Thymus (tissue), 14 donors: ENCODE data around the gene CEACAM7. TPM values are rescaled to one million over a fixed set of nuclear protein-coding genes. Genes with fewer than 3 reads are reported as not detected.

ENCODE experiments used
- DNase-seq, 9 donors: peaks; one replicate each; pipeline ENCODE4 v3.0.0-alpha.2; 2013; ENCODE audit warnings: low spot score in 9 of 9, low read depth in 6 of 9, missing footprints in 1 of 9
- H3K27ac ChIP-seq, 2 donors: one replicate each; pipeline ENCODE4 v1.5.1; 2013; ENCODE audit warnings: control low read depth in 1 of 2, low read depth in 1 of 2, low read length in 1 of 2, mild to moderate bottlenecking in 1 of 2, moderate library complexity in 1 of 2
- H3K27me3 ChIP-seq, 2 donors: one replicate each; pipeline ENCODE4 v1.5.1; 2013; ENCODE audit warnings: low read length in 1 of 2; ENCODE audit not compliant: control insufficient read depth in 2 of 2, insufficient read depth in 1 of 2
- H3K36me3 ChIP-seq, 2 donors: one replicate each; pipeline ENCODE4 v1.5.1; 2013; ENCODE audit warnings: low read length in 1 of 2, mild to moderate bottlenecking in 1 of 2, moderate library complexity in 1 of 2; ENCODE audit not compliant: control insufficient read depth in 2 of 2, insufficient read depth in 2 of 2
- H3K4me1 ChIP-seq, 2 donors: one replicate each; pipeline ENCODE4 v1.5.1; 2013; ENCODE audit warnings: low read length in 2 of 2; ENCODE audit not compliant: control insufficient read depth in 2 of 2, insufficient read depth in 2 of 2
- H3K4me3 ChIP-seq, 2 donors: one replicate each; pipeline ENCODE4 v1.5.1; 2013; ENCODE audit warnings: low read length in 2 of 2, control low read depth in 1 of 2, mild to moderate bottlenecking in 1 of 2
- H3K9me3 ChIP-seq, 2 donors: one replicate each; pipeline ENCODE4 v1.5.1; 2013; ENCODE audit warnings: low read length in 1 of 2, mild to moderate bottlenecking in 1 of 2; ENCODE audit not compliant: control insufficient read depth in 2 of 2, insufficient read depth in 1 of 2
- WGBS: extraction: QIAGEN DNeasy Blood & Tissue Kit; methylation state at CpG from one replicate; pipeline ENCODE4 v1.1.7; 2013; 5-methylcytosine and 5-hydroxymethylcytosine counted together
- long read RNA-seq, 10 donors: transcript quantifications; one replicate each; lab custom pipeline, GENCODE V29; 2026
- polyA plus RNA-seq: library from polyadenylated mRNA; stranded (reverse); fragments of 200-250 nt; gene quantifications from one replicate; pipeline ENCODE4 v1.2.3, GENCODE V29; 2013
- total RNA-seq: library from RNA; stranded (reverse); fragments of 120-200 nt; gene quantifications from one replicate; pipeline ENCODE4 v1.2.4, GENCODE V29; 2013
- donor health status: healthy.

Gene CEACAM7
- total RNA-seq (0.19 TPM), polyA plus RNA-seq (1.8 TPM)
- long read RNA-seq, donor 1, result 0 reads
- long read RNA-seq, donor 2, result 0 reads
- long read RNA-seq, donor 3, result 0 reads
- long read RNA-seq, donor 4, result 0 reads
- long read RNA-seq, donor 5, result 0 reads
- long read RNA-seq, donor 6, result 0 reads
- long read RNA-seq, donor 7, result 0 reads
- long read RNA-seq, donor 8, result 0 reads
- long read RNA-seq, donor 9, result 0 reads
- long read RNA-seq, donor 10, result 0 reads

DNA sequence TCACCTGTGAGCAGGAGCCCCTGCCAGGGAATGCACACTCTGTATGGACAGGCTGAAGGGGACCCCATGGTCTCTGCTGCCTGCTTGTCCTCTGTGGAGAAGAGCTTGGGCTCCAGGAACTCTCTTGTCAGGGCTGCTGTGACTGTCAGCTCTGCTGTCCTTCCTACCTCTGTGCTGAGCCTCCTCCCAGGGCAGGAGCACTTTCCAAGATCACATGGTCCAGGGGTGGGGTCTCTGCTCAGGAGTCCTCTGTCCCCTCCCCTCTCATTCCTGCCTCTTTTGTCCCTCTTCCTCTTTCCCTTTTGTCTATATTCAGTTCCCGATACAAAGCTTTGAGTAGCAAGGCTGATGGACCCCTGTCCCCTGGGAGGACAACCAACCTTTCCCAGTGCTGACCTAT is at the start of gene CEACAM7:
CEACAM7 (minus strand) TSS at position 173 of the 400 bp plus-strand sequence; CDS start at position 68, 105 bp downstream.
- no peak within 1 kb of the TSS for H3K4me3 ChIP-seq
- H3K4me1 ChIP-seq, result no peaks in the 10 kb centered on the region
- no peak for DNase-seq
- peaks cover 0 to 6% of the 10 kb centered on the region in 2 donors for H3K27me3 ChIP-seq
- 96% methylated on average over 1 of the region's 1 CpG for WGBS
- no peaks in the 10 kb centered on the region for H3K36me3 ChIP-seq
- no peak within 1 kb of the TSS for H3K27ac ChIP-seq
- no peaks in the 10 kb centered on the region for H3K9me3 ChIP-seq

DNA sequence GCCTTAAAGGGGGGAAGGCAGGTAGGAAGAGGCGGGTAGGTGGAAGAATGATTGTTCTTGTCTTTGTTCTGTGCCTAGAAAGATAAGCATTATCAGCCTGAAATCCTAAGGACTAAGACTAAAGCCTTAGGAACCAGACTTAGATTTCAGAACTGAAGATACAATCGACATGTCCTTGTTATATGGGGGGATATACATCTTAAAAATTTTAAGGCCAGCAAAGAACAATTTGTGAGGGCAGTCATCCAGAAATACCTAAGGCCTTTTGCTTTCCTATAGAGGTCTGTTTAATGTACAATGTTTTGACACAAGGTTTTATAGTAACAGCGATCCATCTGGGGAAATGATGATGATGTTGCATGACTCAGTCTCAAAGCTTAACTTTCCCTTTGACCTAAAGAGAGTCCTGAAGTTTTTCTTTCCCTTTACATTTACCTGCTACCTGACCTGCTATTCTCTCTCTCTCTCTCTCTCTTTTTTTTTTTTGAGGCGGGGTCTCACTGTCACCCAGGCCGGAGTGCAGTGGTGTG is 47.1 kb upstream of the CEACAM7 start:
- Histone ChIP-seq H3K27ac (no peak overlapping the region), H3K4me3 (no peak overlapping the region), H3K4me1 (no peaks in the 10 kb centered on the region), H3K36me3 (no peaks in the 10 kb centered on the region), H3K27me3 (peaks cover 0 to 2% of the 10 kb centered on the region in 2 donors), H3K9me3 (no peaks in the 10 kb centered on the region)
- DNase-seq, result no peak
- 87% methylated on average over 5 of the region's 5 CpGs for WGBS

DNA sequence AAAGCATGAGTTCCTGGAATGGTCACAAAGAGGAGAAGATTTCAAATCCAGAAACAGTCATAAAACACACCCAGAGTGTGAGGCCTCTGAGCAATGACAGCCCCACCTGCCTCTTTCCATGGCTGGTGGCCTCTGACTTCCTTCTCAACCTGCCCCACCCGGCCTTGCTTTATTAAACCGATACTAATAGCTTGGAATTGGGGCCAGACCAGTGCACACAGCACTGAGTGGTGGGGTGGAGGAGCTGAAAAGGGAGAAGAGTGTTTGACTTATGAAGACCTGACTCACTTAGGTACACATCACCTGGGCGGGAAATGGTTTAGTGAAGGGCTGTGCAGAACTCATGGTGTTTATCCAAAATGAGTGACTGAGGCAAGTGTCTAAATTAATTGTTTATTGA is 46.5 kb upstream of the CEACAM7 start:
- no peak overlapping the region for H3K27ac ChIP-seq

DNA sequence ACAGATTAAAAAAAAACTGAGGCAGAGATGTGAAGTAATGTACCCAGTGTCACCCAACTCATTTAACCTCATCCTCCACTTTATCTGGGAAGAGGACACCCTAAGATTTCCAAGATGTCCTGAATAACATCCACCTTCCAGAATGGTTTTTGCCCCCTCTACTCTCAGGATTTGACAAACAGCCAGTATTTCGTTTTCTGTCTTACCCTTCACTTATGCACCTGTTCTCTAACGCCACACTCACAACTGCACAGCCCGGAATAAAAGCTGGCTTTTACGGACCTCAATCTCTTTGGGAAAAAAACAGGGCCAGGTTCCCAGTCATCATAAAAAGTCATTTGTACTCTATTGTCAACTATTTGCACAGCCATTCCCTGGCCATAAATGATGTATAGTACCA is 46.1 kb upstream of the CEACAM7 start:
- 95% methylated on average over 4 of the region's 4 CpGs for WGBS
- Histone ChIP-seq H3K9me3 (no peaks in the 10 kb centered on the region), H3K27me3 (peaks cover 0 to under 1% of the 10 kb centered on the region in 2 donors), H3K27ac (no peak overlapping the region), H3K4me1 (no peaks in the 10 kb centered on the region), H3K36me3 (no peaks in the 10 kb centered on the region), H3K4me3 (no peak overlapping the region)
- DNase-seq, result no peak

More for the DNA sequence above, 46.5 kb upstream of the CEACAM7 start:
- H3K9me3 ChIP-seq, result no peaks in the 10 kb centered on the region
- H3K4me1 ChIP-seq, result no peaks in the 10 kb centered on the region
- H3K36me3 ChIP-seq, result no peaks in the 10 kb centered on the region
- no peak for DNase-seq
- peaks cover 0 to 2% of the 10 kb centered on the region in 2 donors for H3K27me3 ChIP-seq
- no peak overlapping the region for H3K4me3 ChIP-seq
- 91% methylated on average over 3 of the region's 3 CpGs for WGBS

DNA sequence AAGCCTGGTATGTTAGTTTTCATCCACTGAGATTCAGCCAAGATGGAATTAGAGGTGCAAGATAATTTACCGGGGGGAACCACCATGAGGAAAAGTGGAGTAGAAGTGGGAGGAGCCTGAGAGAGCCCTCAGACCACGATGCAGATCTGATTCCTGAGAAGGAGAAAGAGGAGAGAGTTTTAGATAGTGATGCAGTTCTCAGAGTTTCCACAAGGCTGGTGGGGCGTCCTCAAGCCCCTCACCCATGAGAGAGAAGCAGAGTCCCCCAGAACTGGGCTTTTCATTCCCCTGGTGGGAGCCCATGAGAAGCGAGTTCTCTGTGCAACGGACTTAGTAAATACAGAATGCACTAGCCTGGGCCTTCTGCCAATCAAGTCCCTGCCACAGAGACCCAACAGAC is 38.4 kb upstream of the CEACAM7 start:
- Histone ChIP-seq H3K36me3 (no peaks in the 10 kb centered on the region), H3K4me1 (no peaks in the 10 kb centered on the region), H3K27me3 (peaks cover 0 to 2% of the 10 kb centered on the region in 2 donors), H3K4me3 (no peak overlapping the region), H3K27ac (no peak overlapping the region), H3K9me3 (no peaks in the 10 kb centered on the region)
- WGBS, result 53% methylated on average over 5 of the region's 5 CpGs
- no peak for DNase-seq

DNA sequence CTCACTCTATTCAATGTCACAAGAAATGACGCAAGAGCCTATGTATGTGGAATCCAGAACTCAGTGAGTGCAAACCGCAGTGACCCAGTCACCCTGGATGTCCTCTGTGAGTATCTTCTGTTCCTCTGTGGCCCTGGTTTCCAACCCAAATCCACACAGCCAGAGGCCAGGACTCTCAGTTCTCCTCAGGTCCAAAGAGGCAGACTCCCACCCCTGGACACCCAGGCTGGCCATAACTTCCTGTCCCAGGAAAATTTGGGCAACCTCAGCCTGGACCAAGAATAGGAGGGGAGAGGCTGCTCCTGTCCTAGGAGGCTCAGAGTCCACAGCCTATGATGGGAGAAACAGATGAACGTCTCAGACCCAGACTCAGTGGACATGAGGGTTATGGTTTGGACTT is 32.0 kb upstream of the CEACAM7 start:
- Histone ChIP-seq H3K4me1 (no peaks in the 10 kb centered on the region), H3K9me3 (no peaks in the 10 kb centered on the region), H3K4me3 (no peak overlapping the region), H3K27ac (no peak overlapping the region), H3K27me3 (no peaks in the 10 kb centered on the region), H3K36me3 (no peaks in the 10 kb centered on the region)
- no peak for DNase-seq
- 97% methylated on average over 3 of the region's 3 CpGs for WGBS

DNA sequence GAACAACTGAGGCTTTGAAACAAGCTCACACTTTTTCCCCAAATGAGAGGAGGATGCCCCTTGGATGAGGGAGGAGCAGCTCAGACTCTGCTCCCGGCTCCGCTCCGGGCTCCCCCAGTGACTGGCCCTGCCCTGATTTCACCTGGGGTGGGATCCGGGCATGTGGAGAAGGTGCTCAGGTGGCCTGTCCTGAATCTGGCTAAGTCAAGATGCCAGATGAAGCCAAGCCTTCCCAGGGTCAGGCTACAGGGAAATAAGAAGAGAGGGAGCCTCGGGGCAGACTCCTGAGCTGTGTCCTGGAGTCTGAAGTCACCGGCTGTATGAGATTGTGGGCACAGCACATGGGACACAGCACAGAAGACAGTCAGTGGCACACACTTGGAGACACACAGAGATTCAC is 30.7 kb upstream of the CEACAM7 start:
- Histone ChIP-seq H3K9me3 (no peaks in the 10 kb centered on the region), H3K27me3 (no peaks in the 10 kb centered on the region), H3K4me3 (no peak overlapping the region), H3K4me1 (no peaks in the 10 kb centered on the region), H3K27ac (no peak overlapping the region), H3K36me3 (no peaks in the 10 kb centered on the region)
- WGBS, result 87% methylated on average over 6 of the region's 6 CpGs
- no peak for DNase-seq

DNA sequence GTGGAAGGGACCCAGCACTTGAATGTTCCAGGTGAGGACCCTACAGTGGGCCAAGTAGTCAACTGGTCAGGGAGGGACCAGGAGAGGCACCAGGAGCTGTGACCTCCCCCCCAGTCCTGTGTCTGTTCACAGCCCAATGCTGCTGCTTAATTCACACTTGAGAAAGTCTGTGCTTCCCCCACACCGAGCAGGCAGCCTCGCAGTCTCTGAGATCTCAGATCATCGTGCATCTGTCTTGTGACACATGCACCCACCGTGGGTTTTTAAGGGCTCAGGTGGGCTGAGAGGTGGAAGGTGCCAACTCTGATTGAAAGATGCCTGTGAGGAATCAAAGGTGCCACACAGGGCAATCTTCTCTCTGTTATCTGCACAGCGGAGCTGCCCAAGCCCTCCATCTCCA is 26.5 kb upstream of the CEACAM7 start:
- no peak for DNase-seq
- Histone ChIP-seq H3K27me3 (no peaks in the 10 kb centered on the region), H3K36me3 (no peaks in the 10 kb centered on the region), H3K4me1 (no peaks in the 10 kb centered on the region), H3K9me3 (no peaks in the 10 kb centered on the region), H3K27ac (no peak overlapping the region), H3K4me3 (no peak overlapping the region)
- WGBS, result 90% methylated on average over 5 of the region's 5 CpGs

DNA sequence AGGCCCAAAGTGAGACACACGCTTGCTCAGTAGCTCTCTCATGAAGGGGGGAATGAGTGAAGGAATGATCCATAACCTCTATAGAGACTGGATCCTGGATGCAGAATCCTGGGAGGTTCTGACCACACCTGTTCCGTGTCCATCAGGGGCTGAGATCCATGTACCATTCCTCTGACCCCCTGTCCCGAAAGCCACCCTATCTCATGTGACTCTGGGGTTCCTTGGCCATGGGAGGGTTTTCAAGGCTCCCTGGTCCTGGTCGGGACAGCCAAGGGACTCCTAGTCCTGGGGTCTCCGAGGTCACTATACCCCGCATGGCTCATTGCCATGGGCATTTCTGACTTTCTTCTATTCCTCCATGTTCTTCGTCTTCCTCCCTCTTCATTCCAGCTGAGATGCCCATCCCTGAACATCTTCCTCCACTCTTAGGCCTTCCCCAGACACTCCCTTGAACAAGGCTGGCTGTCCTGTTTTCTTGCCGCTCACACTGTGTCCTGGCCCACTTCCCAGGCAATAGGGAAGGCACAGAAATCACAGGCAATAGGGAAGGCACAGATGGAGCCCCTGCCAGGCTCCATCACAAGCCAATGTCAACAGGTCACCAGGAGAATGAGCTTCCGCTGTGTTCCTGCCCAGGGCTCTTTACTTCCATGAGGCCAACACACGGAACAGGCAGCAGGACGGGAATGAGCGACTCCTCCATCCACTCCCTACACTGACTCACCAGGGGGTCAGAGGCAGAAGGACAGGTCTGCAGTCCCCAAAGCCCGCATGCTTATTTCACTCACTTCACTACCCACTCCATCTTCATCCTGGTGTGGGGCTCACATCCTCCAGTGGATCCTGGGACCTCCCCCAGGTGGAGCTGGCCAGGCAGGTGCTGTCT is 23.5 kb upstream of the CEACAM7 start:
- no peak overlapping the region for H3K4me3 ChIP-seq
- H3K27me3 ChIP-seq, result no peaks in the 10 kb centered on the region
- H3K27ac ChIP-seq, result no peak overlapping the region
- 92% methylated on average over 13 of the region's 13 CpGs for WGBS
- no peak for DNase-seq
- H3K4me1 ChIP-seq, result peaks cover 0 to 3% of the 10 kb centered on the region in 2 donors
- H3K9me3 ChIP-seq, result no peaks in the 10 kb centered on the region
- H3K36me3 ChIP-seq, result no peaks in the 10 kb centered on the region
